NOMO-1 treated with dmso at 0.1 percent for 144 hours (cell line): Measurements from ENCODE around the gene FES.

Experiments used
- DNase-seq: peaks from one replicate; lab custom pipeline; 2025; ENCODE audit not compliant: unreplicated experiment; lab: John Stamatoyannopoulos, UW

Gene FES

GRCh38 chr15:90890839-90891238, 6.5 kb downstream of the FES start:
- DNase-seq, result no peak

- DNase-seq, result no peak
Observed at GRCh38 chr15:90891346-90891949, 7.1 kb downstream of the FES start.

- no peak for DNase-seq
Observed at GRCh38 chr15:90892023-90892422, 7.7 kb downstream of the FES start.

GRCh38 chr15:90892498-90893174, 8.3 kb downstream of the FES start:
- no peak for DNase-seq

- no peak for DNase-seq
Observed at GRCh38 chr15:90893175-90894090, 9.1 kb downstream of the FES start.

- no peak for DNase-seq
Observed at GRCh38 chr15:90895571-90896117, 11.3 kb downstream of the FES start.

- DNase-seq, result peak; percentile 75
Observed at GRCh38 chr15:90897131-90897655, 12.9 kb downstream of the FES start.

- no peak for DNase-seq
Observed at GRCh38 chr15:90901175-90902039, 17.1 kb downstream of the FES start.

- peak; percentile 84 for DNase-seq
Observed at GRCh38 chr15:90902040-90902839, 17.9 kb downstream of the FES start.

- DNase-seq, result peak; percentile 61
Observed at GRCh38 chr15:90902840-90903732, 18.8 kb downstream of the FES start, which contains the start of gene MAN2A2. TSS of gene MAN2A2 (plus strand) at chr15:90903302. CDS start at chr15:90904208, 906 bp downstream.

GRCh38 chr15:90903733-90904536, 19.6 kb downstream of the FES start:
- DNase-seq, result no peak

GRCh38 chr15:90904746-90905145, 20.4 kb downstream of the FES start:
- no peak for DNase-seq

GRCh38 chr15:90905306-90906180, 21.2 kb downstream of the FES start:
- DNase-seq, result no peak

- no peak for DNase-seq
Observed at GRCh38 chr15:90906181-90906849, 22.0 kb downstream of the FES start.

- no peak for DNase-seq
Observed at GRCh38 chr15:90907051-90907660, 22.9 kb downstream of the FES start.
